ENCODE data around the gene ZNF792. TPM values are rescaled to one million over a fixed set of nuclear protein-coding genes. Genes with fewer than 3 reads are reported as not detected.
"Not testable (repeated sequence)": the region's sequence is repeated elsewhere in the genome, so short reads cannot be mapped to it uniquely, and the experiment has no call there.

Gene ZNF792
- total and polyA plus RNA-seq, 2 of the 4 experiments (the other 2 are of a cell fraction), result 1.5 to 4.8 TPM

DNA sequence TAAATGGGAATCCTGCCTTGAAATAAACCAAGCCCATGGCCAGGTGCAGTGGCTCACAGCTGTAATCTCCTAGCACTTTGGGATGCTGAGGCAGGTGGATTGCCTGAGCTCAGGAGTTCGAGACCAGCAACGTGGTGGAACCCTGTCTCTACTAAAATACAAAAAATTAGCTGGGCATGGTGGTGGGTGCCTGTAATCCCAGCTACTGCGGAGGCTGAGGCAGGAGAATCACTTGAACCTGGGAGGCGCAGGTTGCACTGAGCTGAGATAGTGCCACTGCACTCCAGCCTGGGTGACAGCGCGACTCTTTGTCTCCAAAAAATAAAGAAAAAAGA, 41.9 kb upstream of the ZNF792 start:
- H2AFZ ChIP-seq (replicated peaks; ENCODE audit: low read length, poor library complexity); H3K9me3 ChIP-seq (ENCODE audit: control insufficient read depth, insufficient read depth, low read length); H3K27me3 ChIP-seq (ENCODE audit: control insufficient read depth, insufficient read depth, low read length); H3K56ac ChIP-seq (ENCODE audit: extremely low read depth, insufficient read depth, low read length); H3K4me3 ChIP-seq (ENCODE audit: insufficient read depth, low read depth, low read length); BruUV-seq (replicated peaks); in situ Hi-C loops (cut with MboI; ENCODE audit: low sequenced_read_pairs); H2BK120ac ChIP-seq (ENCODE audit: low read depth, low read length); POLR2A ChIA-PET (ENCODE audit: unreplicated experiment); dilution Hi-C loops (cut with HindIII; ENCODE audit: low sequenced_read_pairs, unreplicated experiment); H2AK9ac ChIP-seq (replicated peaks; ENCODE audit: low read depth, low read length, poor library complexity); ATAC-seq (ENCODE audit: low read depth); H3K9ac ChIP-seq (ENCODE audit: low read depth, low read length); H3K4me2 ChIP-seq (ENCODE audit: low read depth, low read length); H3K18ac ChIP-seq (ENCODE audit: low read depth, low read length); intact Hi-C loops (cut with micrococcal nuclease); DNase-seq; H4K5ac ChIP-seq (ENCODE audit: low read depth, low read length): not testable (repeated sequence)
- peak overlapping the region; percentile 43; the same call in 1 of the 2 replicates for H2BK20ac ChIP-seq (ENCODE audit: low read depth, low read length)
- CTCF ChIA-PET, result interaction anchor here (0.6 kb wide), 1 partner anchor 286 kb away, joined by 12 read pairs; no protein-coding TSS in a partner anchor
- H2AK5ac ChIP-seq (ENCODE audit: low read depth, low read length), result peak overlapping the region; percentile 70
- peaks cover 61% of the 10 kb centered on the region for H4K20me1 ChIP-seq (ENCODE audit: insufficient read depth, low read length)
- H3K4me1 ChIP-seq (ENCODE audit: control insufficient read depth, insufficient read depth, low read length), result peaks cover 19% of the 10 kb centered on the region
- WGBS, 2 experiments (ENCODE audit: extremely low coverage in 2 of 2, insufficient read length in 1 of 2), result 88% methylated on average over 3 of the region's 6 CpGs; no CpG with 5 or more reads in 1 of the 2 experiments
- H4K91ac ChIP-seq (ENCODE audit: insufficient read depth, low read depth, low read length), result peak overlapping the region; percentile 18; the same call in 1 of the 2 replicates
- 0 out of 2 replicates have a peak overlapping the region, but pooled peaks have one; percentile 63 for H3K23ac ChIP-seq (ENCODE audit: low read depth, low read length)
- peak overlapping the region; percentile 70 for H3K4ac ChIP-seq (ENCODE audit: low read depth, low read length)
- H3K9me1 ChIP-seq (ENCODE audit: insufficient read depth, low read length), result peaks cover 23% of the 10 kb centered on the region
- H2BK5ac ChIP-seq (ENCODE audit: low read depth, low read length, poor library complexity, severe bottlenecking), result peak overlapping the region; percentile 66
- H3K14ac ChIP-seq (replicated peaks; ENCODE audit: low read depth, low read length), result peak overlapping the region; percentile 60
- peaks cover 25 to 82% of the 10 kb centered on the region in 2 experiments for H3K79me1 ChIP-seq (ENCODE audit: low read depth in 1 of 2, low read length in 2 of 2)
- H3K27ac ChIP-seq (ENCODE audit: insufficient read depth, low read length), result peak overlapping the region; percentile 15
- H2BK15ac ChIP-seq (ENCODE audit: low read depth, low read length), result peak overlapping the region; percentile 34; the same call in 1 of the 3 replicates
- peaks cover 34% of the 10 kb centered on the region for H3K36me3 ChIP-seq (ENCODE audit: control insufficient read depth, insufficient read depth, low read length)
- H4K8ac ChIP-seq (ENCODE audit: low read depth in 2 of 2, low read length in 2 of 2), result peak overlapping the region in 1 of 2 experiments; percentile 54; a peak in 2 of 4 replicates

All from IMR-90 (cell line).